Right kidney (tissue), 1 donor: Measurements from ENCODE around the gene KCNQ4.

ENCODE experiments used
- DNase-seq: peaks from one replicate; pipeline ENCODE4 v3.0.0-alpha.2; 2016

KCNQ4 gene

DNA sequence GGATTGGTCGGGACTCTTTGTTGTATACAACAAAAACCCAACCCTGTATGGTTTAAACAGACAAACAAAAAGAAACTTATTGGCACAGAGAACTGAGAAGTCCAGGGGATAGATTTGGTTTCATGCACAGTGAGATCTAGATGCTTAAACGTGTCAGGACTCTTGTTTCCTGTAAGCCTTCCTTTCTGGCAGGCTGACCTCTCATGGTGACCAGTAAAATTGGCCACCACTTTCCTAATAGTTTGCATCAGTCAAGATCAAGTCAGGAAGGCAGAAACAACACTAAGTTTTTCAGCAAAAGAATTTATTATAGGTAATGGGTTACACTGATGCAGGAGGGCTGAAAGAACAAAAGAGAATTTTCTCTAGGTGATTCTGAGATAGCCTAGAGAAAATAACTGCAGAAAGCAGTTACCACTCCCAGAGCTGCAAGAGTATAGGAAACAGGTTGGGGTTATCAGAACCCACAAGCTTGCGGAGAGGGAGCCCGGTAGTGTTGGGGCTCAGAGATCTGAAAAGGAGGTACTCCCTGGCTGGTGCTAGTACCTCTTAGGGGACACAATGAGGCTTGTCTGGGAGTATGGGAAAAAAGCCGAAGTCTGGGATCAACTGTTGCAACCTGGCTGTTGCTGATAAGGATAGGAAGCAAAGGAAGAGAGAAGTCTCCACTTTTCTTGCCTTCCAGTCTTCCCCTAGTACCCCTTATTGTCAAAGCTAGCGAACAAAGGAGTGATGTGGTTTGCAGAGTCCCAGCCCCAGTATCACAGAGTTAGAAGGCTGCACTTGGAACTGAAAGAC lies 57.1 kb downstream of the KCNQ4 start:
- no peak for DNase-seq

DNA sequence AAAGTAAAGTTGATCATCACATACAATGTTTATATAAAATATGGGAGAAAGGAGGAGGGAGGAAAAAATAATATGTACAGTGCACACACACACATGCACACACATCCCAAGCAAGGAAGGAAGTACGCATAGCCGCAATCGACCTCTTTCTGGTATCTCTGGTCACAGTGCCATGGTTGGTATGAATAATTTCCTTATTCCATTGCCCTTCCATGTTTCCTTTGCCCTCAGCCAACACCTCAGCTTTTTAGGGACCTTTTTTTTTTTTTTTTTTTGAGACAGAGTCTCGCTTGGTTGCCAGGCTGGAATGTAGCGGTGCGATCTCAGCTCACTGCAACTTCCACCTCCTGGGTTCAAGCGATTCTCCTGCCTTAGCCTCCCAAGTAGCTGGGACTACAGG lies 58.0 kb downstream of the KCNQ4 start:
- no peak for DNase-seq

DNA sequence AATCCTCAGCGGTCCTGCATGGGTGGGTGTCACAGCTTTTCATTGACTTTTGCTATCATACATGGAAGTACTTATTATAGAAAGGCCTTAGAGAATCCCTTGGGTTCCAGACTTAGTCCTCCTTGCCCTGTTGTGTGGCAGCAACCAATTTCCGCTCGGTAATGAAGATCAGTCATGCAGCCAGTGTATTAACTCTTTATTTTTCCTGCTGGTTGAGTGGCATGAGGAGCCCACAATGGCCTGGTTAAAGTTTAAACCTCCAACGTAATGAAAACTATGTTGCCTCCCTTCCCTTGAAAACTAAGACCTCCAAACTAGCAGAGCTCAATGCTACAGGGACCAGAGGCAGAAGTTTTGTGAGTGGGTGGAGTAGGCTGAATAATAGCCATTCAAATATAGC lies 58.6 kb downstream of the KCNQ4 start:
- DNase-seq: no peak

DNA sequence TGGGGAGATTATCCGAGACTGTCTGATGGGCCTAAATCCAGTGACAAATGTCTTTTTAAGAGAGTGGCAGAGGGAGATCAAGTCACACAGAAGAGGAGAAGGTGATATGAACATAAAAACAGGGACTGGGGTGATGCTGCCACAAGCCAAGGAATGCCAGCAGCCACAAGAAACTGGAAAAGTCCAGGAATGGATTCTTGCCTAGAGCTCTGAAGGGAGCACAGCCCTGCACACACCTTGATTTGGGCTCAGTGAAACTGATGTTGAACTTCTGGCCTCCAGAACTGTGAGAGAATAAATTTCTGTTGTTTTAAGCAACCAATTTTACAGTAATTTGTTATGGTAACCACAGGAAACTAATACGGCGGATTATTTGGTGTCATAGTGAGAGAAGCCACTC lies 59.1 kb downstream of the KCNQ4 start:
- DNase-seq: no peak

DNA sequence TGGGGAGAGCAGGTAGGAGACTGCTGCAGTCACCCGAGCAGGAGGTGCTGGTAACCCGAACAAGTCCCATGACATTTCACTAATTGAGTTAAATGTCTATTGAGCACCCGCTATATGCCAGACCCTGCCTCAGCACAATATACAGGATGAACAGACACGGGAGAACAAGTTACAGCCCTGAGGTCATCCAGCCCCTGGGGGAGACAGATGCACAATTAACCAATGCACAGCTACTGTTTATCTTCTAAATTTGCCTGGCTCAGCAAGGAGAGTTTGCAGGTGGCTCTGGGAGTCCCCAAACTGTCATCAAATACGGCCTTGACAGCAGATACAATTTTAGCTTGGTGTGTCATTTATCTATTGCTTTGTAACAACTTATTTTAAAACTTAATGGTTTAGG lies 60.5 kb downstream of the KCNQ4 start:
- DNase-seq: no peak

DNA sequence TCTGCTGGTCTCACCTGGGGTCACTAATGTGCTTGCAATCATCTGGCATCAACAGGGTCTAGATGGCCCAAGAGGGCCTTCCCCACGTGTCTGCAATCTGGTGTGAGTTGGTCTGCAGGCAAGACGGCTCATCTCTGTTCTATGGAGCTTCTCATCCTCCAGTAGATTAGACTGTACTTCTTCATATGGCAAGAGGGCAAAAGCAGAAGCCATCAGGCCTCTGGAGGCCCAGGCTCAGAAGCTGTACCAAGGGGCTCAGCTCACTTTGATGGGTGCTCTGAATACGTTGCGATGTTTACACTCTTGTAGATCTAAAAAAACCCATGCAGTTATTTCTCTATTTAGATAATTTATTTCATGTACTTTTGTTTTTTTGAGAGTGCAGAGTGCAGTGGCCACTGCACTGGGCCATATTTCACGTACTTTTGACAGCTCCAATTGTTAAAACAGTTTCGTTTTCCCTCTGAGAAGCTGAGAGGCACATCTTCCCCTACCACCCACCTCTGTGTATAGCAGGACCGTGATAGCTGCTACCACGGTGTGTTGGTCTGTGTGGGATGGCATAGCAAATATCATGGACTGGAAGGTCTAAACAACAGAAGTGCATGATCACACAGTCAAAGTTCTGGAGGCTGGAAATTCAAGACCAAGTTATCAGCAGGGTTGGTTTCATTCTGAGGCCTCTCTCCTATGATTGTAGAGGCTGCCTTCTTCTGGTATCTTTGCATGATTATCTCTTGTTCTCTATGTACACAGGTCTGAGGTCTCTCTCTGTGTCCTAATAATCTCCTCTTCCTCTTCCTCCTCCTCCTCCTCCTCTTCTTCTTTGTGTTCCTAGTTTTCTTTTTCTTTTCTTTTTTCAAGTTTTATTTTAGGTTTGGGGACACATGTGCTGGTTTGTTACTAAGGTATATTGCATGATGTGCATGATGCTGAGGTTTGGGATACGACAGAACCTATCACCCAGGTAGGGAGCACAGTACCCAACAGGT lies 61.6 kb downstream of the KCNQ4 start:
- DNase-seq: no peak

DNA sequence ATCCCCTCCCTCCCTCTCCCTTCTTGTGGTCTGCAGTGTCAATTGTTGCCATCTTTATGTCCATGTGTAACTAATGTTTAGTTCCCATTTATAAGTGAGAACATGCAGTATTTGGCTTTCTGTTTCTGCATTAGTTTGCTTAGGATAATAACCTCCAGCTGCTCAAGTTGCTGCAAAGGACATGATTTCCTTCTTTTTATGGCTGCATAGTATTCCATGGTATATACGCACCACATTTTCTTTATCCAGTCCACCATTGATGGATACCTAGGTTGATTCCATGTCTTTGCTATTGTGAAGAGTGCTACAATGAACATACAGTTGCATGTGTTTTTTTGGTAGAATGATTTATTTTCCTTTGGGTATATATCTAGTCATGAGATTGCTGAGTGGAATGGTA lies 62.3 kb downstream of the KCNQ4 start:
- DNase-seq: no peak

DNA sequence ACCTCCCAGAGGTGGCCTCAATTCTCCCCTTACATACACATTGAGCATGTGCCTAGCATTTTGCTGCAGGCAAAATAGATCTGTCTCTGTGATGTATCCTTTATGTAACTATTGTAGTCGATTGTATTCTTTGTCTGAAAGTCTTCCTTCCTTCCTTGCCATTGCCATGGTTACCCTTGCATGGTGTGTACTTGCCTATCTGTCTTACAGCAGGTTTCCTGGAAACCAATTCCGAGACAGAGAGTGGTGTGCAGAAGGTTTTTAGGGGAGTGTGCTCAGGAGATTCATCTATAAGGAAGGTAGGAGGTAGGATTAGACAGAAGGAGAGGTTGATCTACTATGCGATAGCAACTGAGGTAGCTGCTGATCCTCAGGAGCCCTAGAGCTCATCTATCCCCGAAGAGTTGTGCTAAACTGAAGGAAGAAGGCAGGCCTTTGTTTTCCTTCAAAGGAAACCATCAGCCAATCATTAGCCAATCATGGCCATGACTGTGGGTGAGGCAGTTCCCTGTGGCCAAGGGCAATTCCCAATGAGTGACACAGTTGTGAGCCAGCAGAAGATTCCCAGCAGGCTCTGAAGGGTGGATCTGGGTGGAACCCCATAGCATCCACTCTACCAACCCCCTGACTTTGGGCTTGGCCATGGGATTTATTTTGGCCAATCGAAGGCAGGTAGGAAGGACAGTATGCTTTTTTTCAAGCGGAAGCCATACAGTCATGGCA lies 63.6 kb downstream of the KCNQ4 start:
- no peak for DNase-seq

DNA sequence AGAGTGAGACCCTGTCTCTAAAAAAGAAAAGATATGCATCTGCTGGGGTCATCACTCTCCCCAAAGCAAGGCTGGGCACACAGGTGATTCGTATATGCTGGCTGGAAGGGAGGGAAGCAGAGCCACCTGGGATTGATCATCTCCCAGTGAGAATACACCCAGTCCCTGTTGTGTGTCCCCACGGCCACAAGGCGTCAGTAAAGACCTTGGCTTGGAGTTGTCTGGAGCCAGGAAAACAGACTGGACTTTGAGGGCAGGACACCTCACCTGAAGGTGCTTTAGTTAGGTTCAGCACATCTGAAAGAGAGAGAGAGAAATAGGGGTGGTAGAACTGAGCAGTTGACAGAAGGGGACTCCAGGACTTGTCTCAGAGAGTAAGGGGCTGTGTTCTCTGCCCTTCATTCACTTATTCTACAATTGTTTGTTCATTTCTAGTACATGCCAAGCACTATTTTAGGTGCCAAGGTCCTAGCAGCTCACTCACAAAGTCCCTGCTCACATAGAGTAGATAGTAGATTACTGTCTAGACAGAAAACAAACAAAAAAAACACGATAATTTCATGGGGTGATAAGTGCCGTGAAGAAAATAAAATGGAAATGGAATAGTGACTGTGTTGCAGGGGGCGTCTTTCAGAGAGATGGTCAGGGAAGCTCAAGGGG lies 65.1 kb downstream of the KCNQ4 start:
- DNase-seq: peak; percentile 46

DNA sequence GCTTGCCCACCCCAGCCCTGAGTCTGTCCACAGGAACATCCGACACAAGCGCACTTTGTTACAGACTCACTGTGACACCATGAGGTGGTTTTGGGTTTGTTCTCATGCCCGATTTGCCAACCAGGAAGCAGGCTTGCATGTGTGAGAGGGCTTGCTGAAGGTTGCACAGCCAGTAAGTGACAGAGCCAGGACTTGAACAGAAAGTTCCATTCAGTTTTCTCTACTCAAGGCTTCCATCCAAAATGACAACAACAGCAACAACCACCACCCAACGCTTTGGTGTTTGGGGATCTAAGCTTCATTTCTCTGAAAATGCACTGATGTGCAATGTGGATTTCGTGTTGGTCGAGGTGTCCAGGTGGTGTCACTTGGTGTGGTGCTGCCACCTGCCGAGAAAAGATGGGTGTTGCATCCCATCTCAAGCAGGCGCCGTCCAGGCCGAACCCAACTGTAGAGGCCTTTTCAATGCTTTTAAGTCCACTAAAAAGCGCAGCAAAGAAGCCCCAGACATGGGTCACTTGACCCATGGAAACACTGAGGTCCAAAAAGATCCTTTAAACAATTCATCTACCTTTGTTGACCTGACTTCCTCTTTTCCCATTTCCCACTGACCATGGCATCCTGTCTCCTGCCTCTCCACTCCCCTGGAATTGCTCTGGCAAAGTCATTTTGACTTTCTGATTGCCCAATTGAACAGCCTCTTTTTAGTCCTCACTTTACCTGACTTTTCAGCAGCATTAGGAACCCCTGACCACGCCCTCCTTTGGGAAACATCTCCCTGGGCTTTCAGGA lies 66.4 kb downstream of the KCNQ4 start:
- peak; percentile 55 for DNase-seq

DNA sequence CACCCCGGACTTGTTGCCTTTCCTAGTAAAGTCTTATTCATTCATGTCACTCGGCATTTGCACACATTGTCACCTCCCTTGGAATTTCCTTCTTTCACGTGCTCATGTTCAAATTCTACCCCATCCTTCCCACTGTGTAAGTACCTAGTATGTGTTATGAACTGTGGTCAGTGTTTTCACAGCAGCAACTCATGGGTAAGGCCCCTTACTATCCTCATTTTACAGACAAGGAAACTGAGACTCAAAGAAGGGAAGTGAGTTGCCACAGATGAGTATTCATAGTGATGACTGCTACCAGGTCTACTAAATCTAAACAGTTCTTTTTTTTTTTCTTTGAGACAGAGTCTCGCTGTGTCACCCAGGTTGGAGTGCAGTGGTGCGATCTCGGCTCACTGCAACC lies 68.1 kb downstream of the KCNQ4 start:
- no peak for DNase-seq

DNA sequence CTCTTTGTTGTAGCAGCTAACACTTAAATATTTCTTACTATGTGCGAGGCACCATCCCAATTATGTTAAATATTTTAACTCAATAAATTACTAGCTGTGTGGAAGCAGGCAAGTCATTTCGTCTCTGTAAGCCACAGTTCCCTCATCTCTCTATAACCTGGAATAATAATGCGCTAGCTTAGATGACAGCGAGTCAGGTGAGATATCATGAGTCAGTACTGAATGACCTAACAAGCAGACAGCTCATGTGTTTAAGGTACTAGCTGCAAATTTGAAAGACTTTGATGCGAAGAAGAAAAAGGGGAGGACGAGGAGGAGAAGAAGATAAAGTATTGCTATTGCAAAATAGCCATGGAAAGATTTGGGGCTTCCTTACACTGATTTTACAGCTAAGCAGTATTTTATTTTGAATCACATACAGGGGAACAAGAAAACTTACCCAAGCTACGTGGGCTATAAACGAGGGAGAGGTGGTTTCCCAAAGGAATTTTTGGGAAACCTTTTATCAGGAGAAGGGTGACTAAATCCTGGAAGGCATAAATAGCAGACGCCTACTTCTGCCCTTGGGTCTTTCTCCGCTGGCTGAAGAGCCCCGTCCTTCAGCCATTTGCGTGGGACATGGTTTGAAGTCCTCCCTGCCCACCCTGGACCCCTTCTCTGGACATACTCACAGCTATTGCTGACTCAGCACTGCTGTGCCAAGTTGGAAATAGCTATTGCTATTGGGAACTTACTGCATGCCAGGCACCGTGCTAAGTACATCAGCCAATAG lies 69.7 kb downstream of the KCNQ4 start:
- no peak for DNase-seq

DNA sequence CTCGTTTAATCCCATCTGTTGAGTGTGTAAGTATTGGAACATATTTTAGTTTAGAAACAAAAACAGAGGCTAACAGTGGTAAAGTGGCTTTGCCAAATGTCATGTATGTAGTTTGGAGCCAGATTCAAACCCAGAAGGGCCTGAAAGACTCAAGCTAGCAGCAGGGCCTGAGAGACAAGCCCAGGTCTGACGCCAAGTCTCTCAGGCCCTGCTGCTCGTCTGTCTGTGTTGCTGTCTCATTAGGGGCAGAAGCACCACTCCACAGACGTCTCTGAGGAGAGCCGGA lies 70.2 kb downstream of the KCNQ4 start:
- no peak for DNase-seq

DNA sequence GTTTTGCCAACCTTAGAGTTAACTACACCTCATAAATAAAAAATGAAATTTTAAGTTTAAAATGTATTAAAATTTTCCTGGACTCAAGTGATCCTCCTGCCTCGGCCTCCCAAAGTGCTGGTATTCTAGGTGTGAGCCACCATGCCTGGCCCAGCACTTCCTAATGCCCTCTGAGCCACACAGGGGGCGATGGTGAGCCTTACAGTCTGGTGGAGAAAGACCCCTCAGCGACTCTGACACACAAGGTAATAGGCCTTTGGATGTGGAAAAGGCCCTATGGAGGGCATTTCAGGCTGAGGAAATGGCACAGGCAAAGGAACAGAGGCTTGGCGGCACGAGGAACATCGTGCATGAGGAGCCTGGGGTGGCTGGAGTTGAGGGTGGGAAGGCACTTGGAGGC lies 71.9 kb downstream of the KCNQ4 start:
- DNase-seq: no peak

DNA sequence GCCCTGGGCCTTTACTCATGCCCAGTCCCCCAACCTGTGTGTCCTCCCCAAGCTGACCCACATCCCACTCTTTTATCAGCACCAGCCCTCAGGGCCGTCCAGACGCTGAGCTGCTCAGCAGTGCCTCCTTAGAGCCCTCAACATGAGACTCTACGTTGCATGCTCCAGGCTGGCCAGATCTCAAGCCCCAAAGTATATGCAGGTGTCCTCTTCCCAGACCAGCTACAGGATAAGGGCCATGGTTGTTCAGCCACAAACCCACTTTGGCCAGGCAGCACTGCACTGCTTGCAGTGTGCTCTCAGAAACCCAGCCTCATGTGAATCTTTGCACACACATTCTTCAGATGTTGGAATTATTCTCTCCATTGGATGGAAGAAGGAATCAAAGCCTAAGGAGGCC lies 72.5 kb downstream of the KCNQ4 start:
- no peak for DNase-seq

DNA sequence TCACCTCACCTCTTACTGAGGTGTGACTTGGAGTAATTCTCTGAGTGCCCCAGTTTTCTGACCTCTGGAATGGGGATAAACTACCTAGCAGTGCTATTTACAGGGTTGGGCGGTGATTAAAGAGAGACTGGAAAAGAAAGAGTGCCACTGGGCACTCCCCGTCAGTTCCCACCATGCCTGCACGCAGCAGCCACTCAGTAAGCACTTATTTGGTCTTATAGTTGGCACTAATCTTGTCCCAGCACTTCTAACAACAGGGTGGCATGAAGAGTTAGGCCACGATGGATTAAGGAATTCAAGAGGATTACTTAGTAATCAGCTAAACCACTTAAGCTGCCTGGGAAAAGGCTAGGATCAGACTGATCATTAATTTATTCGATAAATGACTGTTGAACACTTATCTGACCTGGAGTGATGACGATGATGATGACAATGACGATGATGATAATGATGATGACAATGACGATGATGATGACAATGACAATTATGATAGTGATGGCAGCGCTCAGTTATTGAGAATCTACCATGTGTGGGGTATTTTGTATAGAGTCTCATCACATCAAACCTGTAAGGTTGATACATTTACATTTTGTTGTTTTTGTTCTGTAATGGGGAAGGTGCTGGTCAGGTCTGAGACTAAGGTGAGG lies 73.2 kb downstream of the KCNQ4 start:
- DNase-seq: no peak

DNA sequence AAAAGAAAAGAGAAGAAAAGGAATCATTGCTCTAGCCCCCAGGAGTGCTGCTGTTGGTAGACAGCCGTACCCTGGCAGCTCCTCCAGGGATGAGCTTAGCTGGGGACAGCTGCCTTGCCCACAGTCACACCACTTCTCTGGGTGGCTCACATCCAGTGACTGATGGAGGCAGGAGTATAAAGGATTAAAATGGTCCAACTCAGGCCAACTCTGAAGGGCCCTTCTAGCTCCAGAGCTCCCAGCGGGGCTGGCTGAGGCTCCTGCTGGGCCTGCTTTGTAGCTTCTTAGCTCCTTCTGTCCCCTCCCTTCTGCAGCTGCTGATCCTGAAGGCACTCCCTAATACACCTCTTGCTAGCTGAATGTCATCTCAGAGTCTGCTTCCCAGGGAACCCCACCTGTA lies 74.2 kb downstream of the KCNQ4 start:
- no peak for DNase-seq

DNA sequence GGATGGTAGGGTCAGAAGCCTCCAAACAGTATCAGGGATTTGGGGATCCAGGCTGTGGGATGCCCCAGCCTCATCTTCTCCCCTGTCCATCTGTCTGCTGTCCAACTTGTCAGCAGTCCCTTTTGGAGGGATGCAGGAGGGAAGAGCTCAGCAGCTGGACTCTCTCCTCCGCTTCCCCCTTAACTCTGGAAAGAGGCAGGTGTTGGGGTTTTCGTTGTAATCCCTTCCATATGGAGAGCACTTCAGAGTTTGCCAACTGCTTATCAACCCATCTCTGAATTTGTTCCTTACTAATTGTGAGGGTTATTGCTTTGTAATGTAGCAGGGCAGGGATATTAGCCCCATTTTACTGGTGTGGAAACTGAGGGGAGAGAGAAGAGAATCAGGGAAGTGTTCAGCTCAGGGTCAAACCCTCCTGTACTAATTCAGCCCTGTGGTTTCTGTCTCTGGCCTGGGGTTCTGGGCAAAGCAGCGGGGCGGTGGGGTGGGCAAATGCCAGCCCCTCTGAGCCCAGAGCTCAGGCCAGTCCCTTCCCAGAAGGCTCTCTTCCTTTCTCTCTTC lies 75.3 kb downstream of the KCNQ4 start:
- DNase-seq: no peak

DNA sequence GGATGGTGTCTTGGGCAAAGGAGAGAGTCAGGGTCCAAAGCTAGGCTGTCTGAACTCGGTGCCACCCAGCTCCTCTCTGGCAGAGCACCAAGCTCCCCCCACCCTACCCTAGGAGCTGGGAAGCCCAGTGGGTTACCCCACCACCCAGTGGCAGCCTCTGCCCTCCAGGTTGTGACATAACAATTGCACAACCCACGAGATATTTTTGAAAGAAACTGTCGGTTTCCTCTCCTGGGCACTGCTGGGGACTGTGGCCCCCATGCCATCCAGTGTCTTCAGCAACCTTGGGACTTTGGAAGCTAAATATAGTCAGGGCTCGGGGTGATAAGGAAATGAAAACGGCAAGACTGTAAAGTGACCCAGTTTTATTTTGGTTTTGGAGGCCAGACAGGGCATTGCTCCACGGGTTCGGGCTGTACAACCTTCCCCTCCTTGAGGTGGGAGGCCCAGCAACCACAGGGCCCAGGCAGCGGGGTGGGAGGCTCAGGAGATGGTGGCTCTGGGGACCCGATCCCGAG lies 77.2 kb downstream of the KCNQ4 start:
- no peak for DNase-seq
